CD4-positive, alpha-beta T cell treated with Interleukin-1 beta for 1 hour (primary cell): Measurements from ENCODE around the gene GRIPAP1.
"Not testable (repeated sequence)": the region's sequence is repeated elsewhere in the genome, so short reads cannot be mapped to it uniquely, and the experiment has no call there.

Experiments used
- DNase-seq, 2 donors: peaks; one replicate each; pipeline ENCODE4 v3.0.0-alpha.2; 2020 to 2022

The GRIPAP1 gene

GRCh38 chrX:48992341-48992740 lies 9.7 kb downstream of the GRIPAP1 start:
- no peak for DNase-seq

- no peak for DNase-seq
Observed at GRCh38 chrX:48989483-48989882, 12.6 kb downstream of the GRIPAP1 start.

- no peak for DNase-seq
Observed at GRCh38 chrX:48983896-48984295, 18.2 kb downstream of the GRIPAP1 start.

- DNase-seq: no peak
Observed at GRCh38 chrX:48983081-48983480, 19.0 kb downstream of the GRIPAP1 start.

GRCh38 chrX:48981178-48981577 lies 20.9 kb downstream of the GRIPAP1 start:
- DNase-seq: no peak

GRCh38 chrX:48980341-48980740 lies 21.7 kb downstream of the GRIPAP1 start:
- DNase-seq: not testable (repeated sequence)

- DNase-seq: no peak
Observed at GRCh38 chrX:48978226-48978625, 23.8 kb downstream of the GRIPAP1 start.

- DNase-seq: no peak
Observed at GRCh38 chrX:48976086-48976485, 26.0 kb downstream of the GRIPAP1 start.

- DNase-seq: no peak
Observed at GRCh38 chrX:48975541-48975940, 26.5 kb downstream of the GRIPAP1 start.

GRCh38 chrX:48975041-48975440 lies 27.0 kb downstream of the GRIPAP1 start:
- DNase-seq: no peak

- DNase-seq: no peak
Observed at GRCh38 chrX:48974574-48974973, 27.5 kb downstream of the GRIPAP1 start.

- DNase-seq: no peak
Observed at GRCh38 chrX:48974033-48974432, 28.0 kb downstream of the GRIPAP1 start.

GRCh38 chrX:48972220-48973164 lies 29.6 kb downstream of the GRIPAP1 start:
- DNase-seq: peak; percentile 40 to 44

GRCh38 chrX:48971249-48972219 lies 30.5 kb downstream of the GRIPAP1 start, which contains the start of gene KCND1:
Gene KCND1, minus strand, starts transcription at chrX:48971844. Its CDS starts 1,573 bp downstream, at chrX:48970271.
- no peak for DNase-seq

GRCh38 chrX:48969471-48969870 lies 32.6 kb downstream of the GRIPAP1 start:
- no peak for DNase-seq

- DNase-seq: no peak
Observed at GRCh38 chrX:48968377-48968776, 33.7 kb downstream of the GRIPAP1 start.

GRCh38 chrX:48966796-48967579 lies 35.1 kb downstream of the GRIPAP1 start:
- no peak for DNase-seq

- no peak for DNase-seq
Observed at GRCh38 chrX:48965959-48966358, 36.1 kb downstream of the GRIPAP1 start.

GRCh38 chrX:48961585-48962091 lies 40.4 kb downstream of the GRIPAP1 start:
- DNase-seq: no peak

- DNase-seq: no peak
Observed at GRCh38 chrX:48960291-48960690, 41.8 kb downstream of the GRIPAP1 start.

- peak in 1 of 2 donors; percentile 31 for DNase-seq
Observed at GRCh38 chrX:48958635-48959094, 43.4 kb downstream of the GRIPAP1 start.
